ENCODE results near the gene NPFFR1. TPM values are rescaled to one million over a fixed set of nuclear protein-coding genes. Genes with fewer than 3 reads are reported as not detected.

The NPFFR1 gene
- total and polyA plus RNA-seq, 8 donors, result under 0.01 to 0.03 (median 0.03) TPM; not detected in 4

DNA sequence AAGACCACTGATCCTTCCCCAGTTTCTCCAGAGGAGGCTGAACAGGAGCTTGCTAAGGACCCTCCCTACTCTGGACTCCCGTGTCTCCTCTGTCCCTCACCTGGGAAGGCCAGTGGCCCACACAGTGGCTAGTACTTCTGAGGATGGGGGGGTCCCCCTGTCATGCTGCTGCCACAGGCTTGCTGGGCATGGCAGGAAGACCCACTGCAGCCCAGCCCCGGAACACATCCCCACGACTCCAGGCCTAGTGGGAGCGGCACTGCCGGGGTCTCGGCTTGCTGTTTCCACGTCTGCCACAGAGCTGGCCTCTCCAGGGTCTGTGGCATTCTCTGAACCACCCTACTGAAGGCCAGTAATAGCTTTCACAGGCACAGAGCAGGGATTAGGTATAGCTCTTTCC, 25.9 kb upstream of the NPFFR1 start:
- TF ChIP-seq, protein P1, sequence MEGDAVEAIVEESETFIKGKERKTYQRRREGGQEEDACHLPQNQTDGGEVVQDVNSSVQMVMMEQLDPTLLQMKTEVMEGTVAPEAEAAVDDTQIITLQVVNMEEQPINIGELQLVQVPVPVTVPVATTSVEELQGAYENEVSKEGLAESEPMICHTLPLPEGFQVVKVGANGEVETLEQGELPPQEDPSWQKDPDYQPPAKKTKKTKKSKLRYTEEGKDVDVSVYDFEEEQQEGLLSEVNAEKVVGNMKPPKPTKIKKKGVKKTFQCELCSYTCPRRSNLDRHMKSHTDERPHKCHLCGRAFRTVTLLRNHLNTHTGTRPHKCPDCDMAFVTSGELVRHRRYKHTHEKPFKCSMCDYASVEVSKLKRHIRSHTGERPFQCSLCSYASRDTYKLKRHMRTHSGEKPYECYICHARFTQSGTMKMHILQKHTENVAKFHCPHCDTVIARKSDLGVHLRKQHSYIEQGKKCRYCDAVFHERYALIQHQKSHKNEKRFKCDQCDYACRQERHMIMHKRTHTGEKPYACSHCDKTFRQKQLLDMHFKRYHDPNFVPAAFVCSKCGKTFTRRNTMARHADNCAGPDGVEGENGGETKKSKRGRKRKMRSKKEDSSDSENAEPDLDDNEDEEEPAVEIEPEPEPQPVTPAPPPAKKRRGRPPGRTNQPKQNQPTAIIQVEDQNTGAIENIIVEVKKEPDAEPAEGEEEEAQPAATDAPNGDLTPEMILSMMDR (IDR thresholded peaks at IDR 0.05), result no peak
- 94% methylated on average over 7 of the region's 7 CpGs for WGBS, 2 donors
- no peaks in the 10 kb centered on the region for H3K36me3 ChIP-seq
- H3K27me3 ChIP-seq, result no peaks in the 10 kb centered on the region
- H3K4me3 ChIP-seq, result no peak overlapping the region
- no peak for FAIRE-seq
- no peak for DNase-seq
- no peaks in the 10 kb centered on the region for H3K9me3 ChIP-seq
- H3K4me1 ChIP-seq, result no peaks in the 10 kb centered on the region
- no peak overlapping the region for H3K27ac ChIP-seq
- intact Hi-C loops (cut with DNase I), result no loop called here
- no peak for ATAC-seq

DNA sequence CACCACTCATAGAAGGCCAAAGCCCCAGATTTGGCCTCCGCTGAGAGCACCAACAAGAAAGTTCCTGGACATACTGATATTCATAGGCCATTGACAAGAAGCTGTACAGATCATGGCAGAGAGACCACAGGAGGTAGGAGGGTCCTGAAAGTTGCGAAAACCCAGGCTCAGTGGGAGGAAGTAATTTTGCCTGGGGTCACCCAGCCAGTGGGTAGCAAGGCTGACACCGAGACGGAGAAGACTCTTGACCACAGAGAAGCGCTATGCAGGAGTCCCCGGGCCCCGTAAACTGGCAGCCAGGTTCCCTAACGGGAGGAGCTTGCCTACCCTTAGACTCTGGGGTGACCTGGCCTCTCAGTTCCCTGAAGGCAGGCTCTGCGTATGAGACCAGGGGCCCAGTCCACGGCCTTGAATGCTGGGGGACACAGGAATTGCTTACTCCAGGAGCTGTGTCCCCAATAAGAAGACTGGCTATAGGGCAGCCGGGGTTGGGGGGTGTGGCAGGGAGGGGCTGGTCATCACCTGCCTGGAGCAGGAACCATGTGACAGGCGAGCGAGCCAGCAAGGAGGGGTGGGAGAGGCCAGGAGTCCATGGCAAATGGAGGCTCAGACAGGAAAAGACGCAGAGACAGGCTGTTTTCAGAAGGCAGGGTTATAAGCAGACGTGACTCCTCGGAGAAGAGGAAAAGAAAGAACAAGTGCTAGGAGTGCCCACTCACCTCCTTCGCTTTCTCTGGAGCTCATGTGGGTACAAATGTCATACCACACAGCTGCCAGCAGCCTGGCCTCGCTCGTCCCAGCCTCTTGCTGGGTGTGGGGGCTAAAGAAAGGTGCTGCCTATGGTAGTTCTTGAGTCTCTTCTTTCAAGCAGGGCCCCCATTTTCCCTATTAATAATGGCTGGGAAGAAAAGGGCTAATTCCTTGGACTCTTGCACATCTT, 24.6 kb upstream of the NPFFR1 start:
- 93 to 96% methylated on average over 19 of the region's 19 CpGs for WGBS, 2 donors
- no peaks in the 10 kb centered on the region for H3K9me3 ChIP-seq
- TF ChIP-seq, protein P1 (IDR thresholded peaks at IDR 0.05), result no peak
- ATAC-seq (no peak), DNase-seq (no peak), FAIRE-seq (no peak)
- H3K27ac ChIP-seq, result no peak overlapping the region
- H3K4me1 ChIP-seq, result no peaks in the 10 kb centered on the region
- H3K27me3 ChIP-seq, result no peaks in the 10 kb centered on the region
- intact Hi-C loops (cut with DNase I), result no loop called here
- no peaks in the 10 kb centered on the region for H3K36me3 ChIP-seq
- no peak overlapping the region for H3K4me3 ChIP-seq

DNA sequence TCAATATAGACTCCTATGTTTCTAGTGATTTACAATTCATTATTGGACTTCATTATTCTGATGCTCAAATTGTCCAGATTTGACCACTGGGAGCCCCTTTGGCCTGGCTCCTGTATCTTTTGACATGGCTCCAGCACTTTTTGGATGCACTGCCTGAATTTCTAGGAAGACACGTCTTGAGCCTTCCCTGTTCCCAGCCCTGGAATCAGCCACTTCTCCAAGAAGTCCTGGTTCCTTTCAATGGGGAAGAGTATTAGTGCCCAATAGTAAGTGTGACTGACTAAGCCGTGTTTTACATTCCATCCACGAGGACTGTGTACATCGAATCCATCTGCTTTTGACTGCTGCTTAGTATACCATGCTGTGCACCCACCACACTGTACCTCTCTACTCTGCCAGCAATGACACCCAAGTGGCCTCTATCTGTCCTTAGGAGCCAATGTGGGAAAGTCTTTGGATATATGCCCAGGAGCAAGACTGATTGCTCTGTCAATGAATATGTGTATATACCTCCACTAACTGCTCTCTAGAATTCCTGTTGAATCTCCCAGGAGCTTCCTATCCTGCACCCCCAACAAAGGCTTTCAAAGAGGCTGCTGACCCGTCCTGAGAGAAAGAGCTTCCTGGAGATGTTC, 23.2 kb upstream of the NPFFR1 start:
- no peaks in the 10 kb centered on the region for H3K36me3 ChIP-seq
- no peaks in the 10 kb centered on the region for H3K9me3 ChIP-seq
- FAIRE-seq (no peak), ATAC-seq (no peak), DNase-seq (no peak)
- no peaks in the 10 kb centered on the region for H3K27me3 ChIP-seq
- no peak overlapping the region for H3K4me3 ChIP-seq
- WGBS, 2 donors, result 79 to 85% methylated on average over 5 of the region's 5 CpGs
- TF ChIP-seq, protein P1 (IDR thresholded peaks at IDR 0.05), result no peak
- intact Hi-C loops (cut with DNase I), result no loop called here
- no peak overlapping the region for H3K27ac ChIP-seq
- H3K4me1 ChIP-seq, result no peaks in the 10 kb centered on the region

DNA sequence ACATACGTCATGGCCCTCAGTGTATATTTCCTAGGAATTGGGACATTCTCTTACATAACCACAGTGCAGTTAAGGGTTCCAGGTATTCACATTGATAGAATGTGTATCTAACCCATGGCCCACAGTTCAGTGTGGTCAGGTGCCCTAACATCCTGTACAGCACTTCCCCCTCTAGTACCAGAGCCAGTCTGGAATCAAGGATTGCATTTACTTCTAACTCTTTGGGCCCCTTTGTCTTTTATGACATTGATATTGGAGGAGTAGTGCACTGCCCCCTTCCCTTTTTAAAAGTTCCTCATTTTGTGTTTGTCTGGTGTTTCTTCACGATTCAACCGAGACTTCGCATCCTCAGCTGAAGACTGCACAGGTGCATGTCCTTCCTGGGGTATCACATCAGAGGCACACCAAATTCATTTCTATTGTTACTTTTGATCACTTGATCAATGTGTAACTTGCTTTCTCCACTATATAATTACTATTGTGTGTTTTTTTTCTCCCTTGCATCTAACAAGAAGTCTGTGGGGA, 22.4 kb upstream of the NPFFR1 start:
- TF ChIP-seq, protein P1 (IDR thresholded peaks at IDR 0.05), result no peak
- H3K27ac ChIP-seq, result no peak overlapping the region
- no peaks in the 10 kb centered on the region for H3K36me3 ChIP-seq
- ATAC-seq, result no peak
- intact Hi-C loops (cut with DNase I), result no loop called here
- H3K4me3 ChIP-seq, result no peak overlapping the region
- no peak for DNase-seq
- no peaks in the 10 kb centered on the region for H3K9me3 ChIP-seq
- no peak for FAIRE-seq
- no peaks in the 10 kb centered on the region for H3K4me1 ChIP-seq
- WGBS, 2 donors, result 89 to 92% methylated on average over 4 of the region's 4 CpGs
- no peaks in the 10 kb centered on the region for H3K27me3 ChIP-seq
